K562 (cell line): ENCODE measurements around the gene PCDHGC4. TPM values are rescaled to one million over a fixed set of nuclear protein-coding genes. Genes with fewer than 3 reads are reported as not detected.

Source experiments
- BRF1 ChIP-seq: IDR thresholded peaks from 3 replicates; pipeline ENCODE4 v1.6.1; 2011; ENCODE audit warnings: borderline replicate concordance, mild to moderate bottlenecking; ENCODE audit not compliant: insufficient read length; ENCODE audit errors: extremely low read depth
- COPS2 ChIP-seq: fragments of 450-650 bp; conservative IDR thresholded peaks from 2 replicates; pipeline ENCODE4 v1.6.1; 2016; ENCODE audit warnings: mild to moderate bottlenecking, moderate library complexity
- DMBX1 ChIP-seq: fragments of 250-450 bp; sonication (Bioruptor Pico); IDR thresholded peaks from 2 replicates; pipeline ENCODE4 v1.8.0; 2022; ENCODE audit warnings: inconsistent platforms, mild to moderate bottlenecking, moderate library complexity, borderline replicate concordance
- DNMT1 ChIP-seq: fragments of 450-650 bp; IDR thresholded peaks from 2 replicates; pipeline ENCODE4 v1.6.1; 2016; ENCODE audit warnings: antibody characterized with exemption, mild to moderate bottlenecking
- POLR2AphosphoS2 ChIP-seq: IDR thresholded peaks from 2 replicates; pipeline ENCODE4 v1.6.1; 2012; ENCODE audit warnings: low read length, improper control_type of control experiment
- POLR3G ChIP-seq: IDR thresholded peaks from 2 replicates; pipeline ENCODE4 v1.6.1; 2011; ENCODE audit not compliant: insufficient read length, insufficient replicate concordance; ENCODE audit errors: extremely low read depth
- RAD21 ChIP-seq, 2 experiments: fragments of 250-450 bp in 1 of 2; fragments of 450-650 bp in 1 of 2; sonication (Bioruptor Pico) in 1 of 2; formaldehyde crosslinking in 1 of 2; IDR thresholded peaks in 1 of 2; conservative IDR thresholded peaks in 1 of 2; 2 replicates each; pipeline versions ENCODE4 v1.4.0 to v1.8.0; 2020 to 2022; ENCODE audit warnings: mild to moderate bottlenecking in 2 of 2, moderate library complexity in 1 of 2
- RBM34 ChIP-seq: fragments of 200-400 bp; formaldehyde crosslinking; IDR thresholded peaks from 2 replicates; pipeline ENCODE4 v1.6.1; 2018; ENCODE audit warnings: low read length, borderline replicate concordance; ENCODE audit not compliant: insufficient read depth
- SETDB1 ChIP-seq: IDR thresholded peaks from one replicate; pipeline ENCODE4 v1.6.1; 2012; ENCODE audit warnings: low read length, control low read depth, inconsistent platforms
- SRSF3 ChIP-seq: fragments of 200-400 bp; formaldehyde crosslinking; IDR thresholded peaks from 2 replicates; pipeline ENCODE4 v1.6.1; 2016; ENCODE audit warnings: mild to moderate bottlenecking, low read length, moderate library complexity; ENCODE audit not compliant: insufficient read depth
- TEAD4 ChIP-seq, 2 experiments: sonication (generic) in 1 of 2; formaldehyde crosslinking in 1 of 2; IDR thresholded peaks; 2 replicates each; pipeline versions ENCODE4 v1.6.1 to v1.8.0; 2012 to 2022; ENCODE audit warnings: borderline replicate concordance in 1 of 2, inconsistent platforms in 1 of 2, low read length in 1 of 2, mild to moderate bottlenecking in 1 of 2, missing genetic modification reagents in 1 of 2
- ZBTB7A ChIP-seq: IDR thresholded peaks from 2 replicates; pipeline ENCODE4 v1.6.1; 2011; ENCODE audit warnings: low read depth, mild to moderate bottlenecking, low read length, moderate library complexity, borderline replicate concordance; ENCODE audit not compliant: control insufficient read depth
- ZNF12 ChIP-seq: sonication (generic); formaldehyde crosslinking; IDR thresholded peaks from 2 replicates; pipeline ENCODE4 v1.4.0; 2020; ENCODE audit warnings: mild to moderate bottlenecking, missing genetic modification reagents
- ZNF165 ChIP-seq: fragments of 250-450 bp; sonication (Bioruptor Pico); IDR thresholded peaks from 2 replicates; pipeline ENCODE4 v1.4.0; 2020; ENCODE audit warnings: borderline replicate concordance
- ZNF644 ChIP-seq: fragments of 200-800 bp; sonication (Bioruptor generic); IDR thresholded peaks from 2 replicates; pipeline ENCODE4 v1.6.1; 2016; ENCODE audit warnings: low read depth, missing genetic modification characterization, missing compliant biosample characterization
- polyA plus RNA-seq, 8 experiments: library from polyadenylated mRNA; depleted of rRNA in 4 of 8; stranded (reverse) in 5 of 8; unstranded in 3 of 8; fragments of >200 nt; fragmentation: Nextera tagmentation in 2 of 8; fragmentation: Illumina TruSeq in 1 of 8; extraction: Ambion mirVana in 2 of 8; extraction: Trizol in 1 of 8; gene quantifications; 2 replicates each; pipeline versions ENCODE4 v1.2.1 to v1.2.3, GENCODE V29; 2011 to 2014; ENCODE audit warnings: inconsistent platforms in 1 of 8, missing spikeins in 1 of 8
- total RNA-seq, 7 experiments: library from RNA; depleted of rRNA in 6 of 7; stranded (reverse); fragments of >200 nt in 6 of 7; fragmentation: Illumina TruSeq in 2 of 7; extraction: Trizol in 2 of 7; gene quantifications; 2 replicates each; pipeline versions ENCODE4 v1.2.1 to v1.2.3, GENCODE V29; 2011 to 2021; ENCODE audit warnings: low replicate concordance in 1 of 7
- TF ChIP-seq, protein P1 (sequence below): IDR thresholded peaks from 2 replicates; pipeline ENCODE4 v1.6.1; 2011; ENCODE audit warnings: borderline replicate concordance, low read depth, mild to moderate bottlenecking, moderate library complexity, low read length; ENCODE audit not compliant: insufficient read depth, poor library complexity, severe bottlenecking
- TF ChIP-seq, protein P2 (sequence below): fragments of 450-650 bp; conservative IDR thresholded peaks from 2 replicates; pipeline ENCODE4 v1.6.1; 2016; ENCODE audit warnings: missing genetic modification characterization, low read depth, mild to moderate bottlenecking, control low read depth, missing compliant biosample characterization
- TF ChIP-seq, protein P3 (sequence below): sonication (generic); formaldehyde crosslinking; IDR thresholded peaks from 2 replicates; pipeline ENCODE4 v1.8.1; 2023; ENCODE audit warnings: mild to moderate bottlenecking, missing genetic modification reagents
- TF ChIP-seq, protein P4 (sequence below): fragments of 450-650 bp; conservative IDR thresholded peaks from 2 replicates; pipeline ENCODE4 v1.6.1; 2016; ENCODE audit warnings: missing genetic modification characterization, low read depth, mild to moderate bottlenecking, missing compliant biosample characterization, moderate library complexity

The PCDHGC4 gene
- total and polyA plus RNA-seq, 9 of the 15 experiments (the other 6 are each of a cell fraction or from before 2014, with no cell fraction given): 0.05 TPM; not detected in 8

DNA sequence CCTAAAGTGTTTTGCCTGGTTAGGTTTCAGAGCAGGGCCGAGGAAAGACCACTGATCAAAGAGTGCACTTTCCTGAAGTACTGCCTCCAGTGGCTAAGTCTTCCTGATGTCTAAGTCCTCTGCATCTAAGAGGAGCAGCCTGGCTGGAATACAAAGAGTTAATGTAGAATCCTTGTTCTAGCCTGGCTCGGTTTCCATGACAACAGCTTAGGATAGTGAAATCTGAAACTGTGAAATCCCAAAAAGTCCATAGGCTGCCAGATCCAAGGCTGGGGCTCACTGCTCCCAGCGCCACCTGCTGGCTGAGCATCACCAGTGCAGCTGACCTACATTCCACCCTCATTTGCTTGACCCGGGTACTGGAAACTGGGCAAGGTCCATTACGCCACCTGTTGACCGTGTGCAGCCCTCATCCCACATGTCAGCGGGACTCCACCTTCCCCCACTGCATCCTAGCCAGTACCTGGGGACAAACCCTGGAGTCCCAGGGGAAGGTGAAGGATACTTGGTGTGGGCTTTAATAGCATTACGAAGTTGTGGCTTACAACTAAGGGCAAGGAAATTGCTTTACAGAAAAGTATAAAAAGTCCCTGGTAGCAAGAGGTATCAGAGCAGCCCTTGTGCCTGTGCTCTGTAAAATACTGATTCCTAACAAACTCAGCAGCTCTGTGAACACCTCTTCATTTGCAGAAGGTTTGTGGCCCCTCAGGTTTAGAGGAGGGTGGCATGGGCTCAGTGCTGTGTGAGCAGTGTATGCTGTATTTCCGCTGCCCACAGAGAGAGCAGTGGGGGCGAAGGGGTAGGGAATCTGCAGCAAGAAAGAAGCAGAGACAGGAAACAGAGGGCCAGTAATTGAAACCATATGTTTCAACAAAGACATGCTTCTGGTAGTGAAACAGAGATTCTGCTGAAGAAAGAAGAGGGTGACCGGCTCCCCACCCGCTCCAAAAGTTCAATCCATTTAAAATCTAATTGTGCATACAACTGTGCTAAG, 40.1 kb downstream of the PCDHGC4 start (continued):
- TF ChIP-seq, protein P1, sequence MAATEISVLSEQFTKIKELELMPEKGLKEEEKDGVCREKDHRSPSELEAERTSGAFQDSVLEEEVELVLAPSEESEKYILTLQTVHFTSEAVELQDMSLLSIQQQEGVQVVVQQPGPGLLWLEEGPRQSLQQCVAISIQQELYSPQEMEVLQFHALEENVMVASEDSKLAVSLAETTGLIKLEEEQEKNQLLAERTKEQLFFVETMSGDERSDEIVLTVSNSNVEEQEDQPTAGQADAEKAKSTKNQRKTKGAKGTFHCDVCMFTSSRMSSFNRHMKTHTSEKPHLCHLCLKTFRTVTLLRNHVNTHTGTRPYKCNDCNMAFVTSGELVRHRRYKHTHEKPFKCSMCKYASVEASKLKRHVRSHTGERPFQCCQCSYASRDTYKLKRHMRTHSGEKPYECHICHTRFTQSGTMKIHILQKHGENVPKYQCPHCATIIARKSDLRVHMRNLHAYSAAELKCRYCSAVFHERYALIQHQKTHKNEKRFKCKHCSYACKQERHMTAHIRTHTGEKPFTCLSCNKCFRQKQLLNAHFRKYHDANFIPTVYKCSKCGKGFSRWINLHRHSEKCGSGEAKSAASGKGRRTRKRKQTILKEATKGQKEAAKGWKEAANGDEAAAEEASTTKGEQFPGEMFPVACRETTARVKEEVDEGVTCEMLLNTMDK: peak; percentile 87
- no peak for TF ChIP-seq RBM34
- TF ChIP-seq DMBX1 (CRISPR knock-in tag): no peak
- TF ChIP-seq RAD21 (CRISPR knock-in tag; conservative IDR thresholded peaks at IDR 0.05 in 1 of 2, IDR thresholded peaks at IDR 0.05 in 1 of 2): peak; percentile 82 to 85
- no peak for TF ChIP-seq ZNF165 (CRISPR knock-in tag)
- TF ChIP-seq POLR3G: no peak
- TF ChIP-seq SETDB1: no peak
- no peak for TF ChIP-seq COPS2
- TF ChIP-seq ZBTB7A: no peak
- no peak for TF ChIP-seq ZNF644 (tag)
- no peak for TF ChIP-seq DNMT1
- TF ChIP-seq BRF1: no peak
- no peak for TF ChIP-seq SRSF3
- TF ChIP-seq, protein P2, sequence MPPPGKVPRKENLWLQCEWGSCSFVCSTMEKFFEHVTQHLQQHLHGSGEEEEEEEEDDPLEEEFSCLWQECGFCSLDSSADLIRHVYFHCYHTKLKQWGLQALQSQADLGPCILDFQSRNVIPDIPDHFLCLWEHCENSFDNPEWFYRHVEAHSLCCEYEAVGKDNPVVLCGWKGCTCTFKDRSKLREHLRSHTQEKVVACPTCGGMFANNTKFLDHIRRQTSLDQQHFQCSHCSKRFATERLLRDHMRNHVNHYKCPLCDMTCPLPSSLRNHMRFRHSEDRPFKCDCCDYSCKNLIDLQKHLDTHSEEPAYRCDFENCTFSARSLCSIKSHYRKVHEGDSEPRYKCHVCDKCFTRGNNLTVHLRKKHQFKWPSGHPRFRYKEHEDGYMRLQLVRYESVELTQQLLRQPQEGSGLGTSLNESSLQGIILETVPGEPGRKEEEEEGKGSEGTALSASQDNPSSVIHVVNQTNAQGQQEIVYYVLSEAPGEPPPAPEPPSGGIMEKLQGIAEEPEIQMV (tag): no peak
- 0 out of 2 replicates have a peak, but pooled peaks have one; percentile 31 for TF ChIP-seq POLR2AphosphoS2
- no peak for TF ChIP-seq ZNF12 (CRISPR knock-in tag)
- TF ChIP-seq, protein P3, sequence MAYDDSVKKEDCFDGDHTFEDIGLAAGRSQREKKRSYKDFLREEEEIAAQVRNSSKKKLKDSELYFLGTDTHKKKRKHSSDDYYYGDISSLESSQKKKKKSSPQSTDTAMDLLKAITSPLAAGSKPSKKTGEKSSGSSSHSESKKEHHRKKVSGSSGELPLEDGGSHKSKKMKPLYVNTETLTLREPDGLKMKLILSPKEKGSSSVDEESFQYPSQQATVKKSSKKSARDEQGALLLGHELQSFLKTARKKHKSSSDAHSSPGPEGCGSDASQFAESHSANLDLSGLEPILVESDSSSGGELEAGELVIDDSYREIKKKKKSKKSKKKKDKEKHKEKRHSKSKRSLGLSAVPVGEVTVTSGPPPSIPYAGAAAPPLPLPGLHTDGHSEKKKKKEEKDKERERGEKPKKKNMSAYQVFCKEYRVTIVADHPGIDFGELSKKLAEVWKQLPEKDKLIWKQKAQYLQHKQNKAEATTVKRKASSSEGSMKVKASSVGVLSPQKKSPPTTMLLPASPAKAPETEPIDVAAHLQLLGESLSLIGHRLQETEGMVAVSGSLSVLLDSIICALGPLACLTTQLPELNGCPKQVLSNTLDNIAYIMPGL (CRISPR knock-in tag): no peak
- TF ChIP-seq, protein P4, sequence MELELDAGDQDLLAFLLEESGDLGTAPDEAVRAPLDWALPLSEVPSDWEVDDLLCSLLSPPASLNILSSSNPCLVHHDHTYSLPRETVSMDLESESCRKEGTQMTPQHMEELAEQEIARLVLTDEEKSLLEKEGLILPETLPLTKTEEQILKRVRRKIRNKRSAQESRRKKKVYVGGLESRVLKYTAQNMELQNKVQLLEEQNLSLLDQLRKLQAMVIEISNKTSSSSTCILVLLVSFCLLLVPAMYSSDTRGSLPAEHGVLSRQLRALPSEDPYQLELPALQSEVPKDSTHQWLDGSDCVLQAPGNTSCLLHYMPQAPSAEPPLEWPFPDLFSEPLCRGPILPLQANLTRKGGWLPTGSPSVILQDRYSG (tag): no peak
- TF ChIP-seq TEAD4 (IDR thresholded peaks at IDR 0.05; ENCODE audit: low read length): peak; percentile 77
- no peak for TF ChIP-seq TEAD4 (CRISPR knock-in tag; IDR thresholded peaks at IDR 0.05; ENCODE audit: borderline replicate concordance)
